SU-DHL-6 (cell line): ENCODE data around the gene MEIS1.

Source experiments
- H2AFZ ChIP-seq: fragments of 200-600 bp; sonication (generic); 2 replicates; pipeline ENCODE4 v1.6.1; 2014; ENCODE audit warnings: low read depth, mild to moderate bottlenecking, moderate library complexity, mixed read lengths, antibody characterized with exemption, low read length; ENCODE audit not compliant: severe bottlenecking
- H3F3A ChIP-seq: fragments of 200-600 bp; shearing (Covaris generic); 2 replicates; pipeline ENCODE4 v1.6.0; 2016; ENCODE audit warnings: antibody characterized with exemption, mild to moderate bottlenecking; ENCODE audit not compliant: insufficient read depth
- H3K27ac ChIP-seq: fragments of 200-600 bp; sonication (generic); 2 replicates; pipeline ENCODE4 v1.5.1; 2016; ENCODE audit warnings: low read depth, mild to moderate bottlenecking, low read length, moderate library complexity, mixed read lengths
- H3K27me3 ChIP-seq: fragments of 200-600 bp; sonication (generic), shearing (Covaris generic); 2 replicates; pipeline ENCODE4 v1.6.0; 2014; ENCODE audit warnings: mild to moderate bottlenecking, low read length
- H3K36me3 ChIP-seq: fragments of 200-600 bp; sonication (generic); 2 replicates; pipeline ENCODE4 v1.6.1; 2014; ENCODE audit warnings: mild to moderate bottlenecking, low read length, mixed read lengths
- H3K4me2 ChIP-seq: fragments of 300-600, 200-600 bp; shearing (Covaris generic), sonication (generic); 2 replicates; pipeline ENCODE4 v1.6.0; 2014; ENCODE audit warnings: low read length, low read depth, mild to moderate bottlenecking; ENCODE audit not compliant: poor library complexity, severe bottlenecking
- H3K4me3 ChIP-seq: fragments of 200-600 bp; sonication (generic); 2 replicates; pipeline ENCODE4 v1.5.1; 2014; ENCODE audit warnings: antibody characterized with exemption, low read length, mild to moderate bottlenecking, mixed read lengths; ENCODE audit not compliant: insufficient read depth, poor library complexity, severe bottlenecking
- H3K79me2 ChIP-seq: fragments of 200-600 bp; sonication (generic); 2 replicates; pipeline ENCODE4 v1.6.1; 2014; ENCODE audit warnings: mild to moderate bottlenecking, low read length, moderate library complexity; ENCODE audit not compliant: insufficient read depth
- H3K9ac ChIP-seq: fragments of 200-600 bp; sonication (generic); 2 replicates; pipeline ENCODE4 v1.7.0; 2014; ENCODE audit warnings: mild to moderate bottlenecking, low read length
- H3K9me2 ChIP-seq: fragments of 200-600 bp; sonication (generic); replicated peaks from 2 replicates; pipeline ENCODE4 v1.6.1; 2014; ENCODE audit warnings: low read length; ENCODE audit not compliant: insufficient read depth
- H3K9me3 ChIP-seq: fragments of 200-600 bp; sonication (generic); 2 replicates; pipeline ENCODE4 v1.6.1; 2014; ENCODE audit warnings: low read length, mixed read lengths; ENCODE audit not compliant: insufficient read depth
- H4K20me1 ChIP-seq: fragments of 200-600 bp; sonication (generic); 2 replicates; pipeline ENCODE4 v1.6.1; 2014; ENCODE audit warnings: low read depth, mild to moderate bottlenecking, antibody characterized with exemption, low read length, moderate library complexity, mixed read lengths
- EZH2phosphoT487 ChIP-seq: fragments of 200-600 bp; sonication (generic), shearing (Covaris generic); conservative IDR thresholded peaks from 2 replicates; pipeline ENCODE4 v1.6.1; 2018; ENCODE audit warnings: mild to moderate bottlenecking, antibody characterized with exemption, low read length, moderate library complexity, mixed read lengths
- TF ChIP-seq, protein P1 (sequence below): fragments of 200-600 bp; sonication (generic); IDR thresholded peaks from one replicate; pipeline ENCODE4 v1.5.1; 2017; ENCODE audit warnings: antibody characterized with exemption, mild to moderate bottlenecking, low read length, moderate library complexity; ENCODE audit not compliant: insufficient read depth, poor library complexity, severe bottlenecking

Gene MEIS1

DNA sequence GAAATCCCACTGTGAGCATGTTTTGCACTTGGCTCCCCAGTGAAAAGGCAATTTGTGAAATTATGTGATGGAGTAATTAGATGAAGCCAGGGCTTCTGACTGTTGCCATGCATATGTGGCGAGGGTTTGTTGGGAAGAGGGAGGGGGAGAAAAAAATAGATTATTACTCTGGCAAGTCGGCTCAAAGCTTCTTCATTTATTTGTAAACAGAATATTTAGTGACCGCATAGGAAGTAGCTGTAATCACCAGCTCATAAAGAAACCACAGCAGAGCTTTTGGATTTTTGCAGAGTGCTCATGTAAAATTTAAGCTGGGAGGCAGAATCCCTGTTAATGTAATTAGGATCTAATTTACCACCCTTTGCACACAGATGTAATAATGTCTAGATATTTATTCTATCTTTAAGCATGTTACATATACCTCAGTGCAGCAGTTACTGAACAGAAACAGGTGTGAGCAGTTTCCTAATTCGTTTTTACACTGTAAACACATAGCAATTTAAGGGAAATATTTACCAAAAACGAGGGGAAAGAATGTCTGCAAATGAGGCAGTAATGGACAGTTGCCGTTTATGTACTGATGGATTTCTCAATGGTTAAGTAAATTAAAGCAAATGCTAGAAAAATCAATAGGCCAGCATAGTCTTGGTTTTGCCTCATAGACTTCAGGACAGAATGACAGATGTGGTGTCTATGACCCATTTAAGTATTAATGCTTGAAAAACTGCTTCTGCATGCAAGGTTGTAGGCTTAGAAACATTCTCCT, 87.9 kb downstream of the MEIS1 start:
- TF ChIP-seq, protein P1, sequence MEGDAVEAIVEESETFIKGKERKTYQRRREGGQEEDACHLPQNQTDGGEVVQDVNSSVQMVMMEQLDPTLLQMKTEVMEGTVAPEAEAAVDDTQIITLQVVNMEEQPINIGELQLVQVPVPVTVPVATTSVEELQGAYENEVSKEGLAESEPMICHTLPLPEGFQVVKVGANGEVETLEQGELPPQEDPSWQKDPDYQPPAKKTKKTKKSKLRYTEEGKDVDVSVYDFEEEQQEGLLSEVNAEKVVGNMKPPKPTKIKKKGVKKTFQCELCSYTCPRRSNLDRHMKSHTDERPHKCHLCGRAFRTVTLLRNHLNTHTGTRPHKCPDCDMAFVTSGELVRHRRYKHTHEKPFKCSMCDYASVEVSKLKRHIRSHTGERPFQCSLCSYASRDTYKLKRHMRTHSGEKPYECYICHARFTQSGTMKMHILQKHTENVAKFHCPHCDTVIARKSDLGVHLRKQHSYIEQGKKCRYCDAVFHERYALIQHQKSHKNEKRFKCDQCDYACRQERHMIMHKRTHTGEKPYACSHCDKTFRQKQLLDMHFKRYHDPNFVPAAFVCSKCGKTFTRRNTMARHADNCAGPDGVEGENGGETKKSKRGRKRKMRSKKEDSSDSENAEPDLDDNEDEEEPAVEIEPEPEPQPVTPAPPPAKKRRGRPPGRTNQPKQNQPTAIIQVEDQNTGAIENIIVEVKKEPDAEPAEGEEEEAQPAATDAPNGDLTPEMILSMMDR: no peak
- no peak for TF ChIP-seq EZH2phosphoT487
- H3F3A ChIP-seq: no peaks in the 10 kb centered on the region
- H3K4me2 ChIP-seq: no peak overlapping the region
- no peak overlapping the region for H3K9ac ChIP-seq
- H2AFZ ChIP-seq: no peak overlapping the region
- no peaks in the 10 kb centered on the region for H4K20me1 ChIP-seq
- H3K79me2 ChIP-seq: no peaks in the 10 kb centered on the region
- no peaks in the 10 kb centered on the region for H3K9me2 ChIP-seq
- no peaks in the 10 kb centered on the region for H3K9me3 ChIP-seq
- no peak overlapping the region for H3K27ac ChIP-seq
- H3K27me3 ChIP-seq: no peaks in the 10 kb centered on the region
- no peak overlapping the region for H3K4me3 ChIP-seq
- H3K36me3 ChIP-seq: no peaks in the 10 kb centered on the region

DNA sequence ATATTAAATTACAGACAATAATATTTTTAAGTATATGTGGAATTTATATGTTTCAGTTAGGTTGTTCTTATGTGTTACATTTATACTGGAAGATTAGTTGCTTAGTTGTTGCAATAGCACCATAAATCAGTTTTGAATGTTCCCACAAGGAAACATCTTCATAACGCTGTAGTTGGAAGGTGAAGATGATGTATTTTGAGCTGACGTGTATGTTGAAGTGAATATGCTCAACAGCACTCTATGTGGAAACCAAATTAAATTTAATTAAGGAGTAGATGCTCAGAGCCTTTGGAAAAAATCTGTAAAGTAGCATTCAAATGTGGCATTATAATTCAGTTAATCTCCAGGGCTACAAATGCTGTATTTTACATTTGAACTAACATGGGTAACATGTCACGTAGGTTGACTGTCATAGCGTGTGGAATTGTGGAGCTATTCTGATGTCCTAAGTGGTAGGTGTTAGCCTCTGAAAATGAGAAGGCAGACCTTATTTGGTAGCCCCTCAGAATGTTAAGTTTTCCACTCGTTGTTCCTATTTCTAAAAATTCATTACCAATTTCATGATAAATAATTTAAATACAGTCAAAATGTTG, 88.5 kb downstream of the MEIS1 start:
- Histone ChIP-seq H3K9ac (no peak overlapping the region), H3K36me3 (no peaks in the 10 kb centered on the region), H3K4me3 (no peak overlapping the region), H3K27me3 (no peaks in the 10 kb centered on the region), H3F3A (no peaks in the 10 kb centered on the region), H2AFZ (no peak overlapping the region), H3K4me2 (no peak overlapping the region), H3K9me2 (no peaks in the 10 kb centered on the region), H3K27ac (no peak overlapping the region), H3K9me3 (no peaks in the 10 kb centered on the region), H4K20me1 (no peaks in the 10 kb centered on the region), H3K79me2 (no peaks in the 10 kb centered on the region)
- TF ChIP-seq, protein P1: no peak
- TF ChIP-seq EZH2phosphoT487: no peak

DNA sequence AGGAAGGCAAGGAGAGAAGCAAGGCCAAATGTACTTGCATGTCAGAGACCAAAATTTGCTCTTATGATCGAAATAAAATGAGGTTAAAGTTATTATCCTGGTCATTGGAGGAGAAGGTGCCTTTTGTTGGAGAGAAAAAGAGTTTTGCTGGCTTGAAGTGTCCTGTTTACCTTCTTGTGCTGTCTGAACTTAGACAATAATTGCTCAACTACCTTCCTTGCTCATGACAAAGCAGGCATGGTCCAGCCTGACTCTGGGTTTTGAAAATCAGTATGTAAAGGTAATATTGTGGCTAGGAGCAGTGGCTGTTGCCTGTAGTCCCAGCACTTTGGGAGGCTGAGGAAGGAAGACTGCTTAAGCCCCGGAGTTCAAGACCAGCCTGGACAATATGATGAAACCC, 89.1 kb downstream of the MEIS1 start:
- H3K27ac ChIP-seq: no peak overlapping the region
- H3K9me3 ChIP-seq: no peaks in the 10 kb centered on the region
- H3K4me3 ChIP-seq: no peak overlapping the region
- no peak for TF ChIP-seq EZH2phosphoT487
- TF ChIP-seq, protein P1: no peak
- no peak overlapping the region for H3K9ac ChIP-seq
- no peak overlapping the region for H2AFZ ChIP-seq
- no peaks in the 10 kb centered on the region for H3K9me2 ChIP-seq
- no peaks in the 10 kb centered on the region for H3K36me3 ChIP-seq
- H3F3A ChIP-seq: no peaks in the 10 kb centered on the region
- no peaks in the 10 kb centered on the region for H4K20me1 ChIP-seq
- no peak overlapping the region for H3K4me2 ChIP-seq
- H3K27me3 ChIP-seq: no peaks in the 10 kb centered on the region
- no peaks in the 10 kb centered on the region for H3K79me2 ChIP-seq
